A204.1 (cell line): ENCODE data around the gene COL5A1.
"Not testable (repeated sequence)": the region's sequence is repeated elsewhere in the genome, so short reads cannot be mapped to it uniquely, and the experiment has no call there.

Experiments used
- FAIRE-seq: peaks from 2 replicates; lab custom pipeline; 2012; peaks lifted over from hg19 to GRCh38; lab: Jason Lieb, UNC

The COL5A1 gene

GRCh38 chr9:134679616-134680392, 38.2 kb downstream of the COL5A1 start:
- no peak for FAIRE-seq

GRCh38 chr9:134680393-134681060, 38.9 kb downstream of the COL5A1 start:
- FAIRE-seq, result no peak

GRCh38 chr9:134681061-134681661, 39.6 kb downstream of the COL5A1 start:
- no peak for FAIRE-seq

GRCh38 chr9:134682026-134682425, 40.4 kb downstream of the COL5A1 start:
- no peak for FAIRE-seq

- FAIRE-seq, result no peak
Observed at GRCh38 chr9:134682651-134683364, 41.2 kb downstream of the COL5A1 start.

- FAIRE-seq, result no peak
Observed at GRCh38 chr9:134683714-134684374, 42.2 kb downstream of the COL5A1 start.

GRCh38 chr9:134684375-134684723, 42.7 kb downstream of the COL5A1 start:
- FAIRE-seq, result no peak

- FAIRE-seq, result not testable (repeated sequence)
Observed at GRCh38 chr9:134684941-134685340, 43.3 kb downstream of the COL5A1 start.

- FAIRE-seq, result no peak
Observed at GRCh38 chr9:134685784-134686183, 44.2 kb downstream of the COL5A1 start.

GRCh38 chr9:134686896-134687295, 45.3 kb downstream of the COL5A1 start:
- FAIRE-seq, result no peak

- no peak for FAIRE-seq
Observed at GRCh38 chr9:134687556-134687955, 46.0 kb downstream of the COL5A1 start.

GRCh38 chr9:134688231-134688630, 46.6 kb downstream of the COL5A1 start:
- no peak for FAIRE-seq

GRCh38 chr9:134688661-134689320, 47.2 kb downstream of the COL5A1 start:
- FAIRE-seq, result no peak

GRCh38 chr9:134689321-134690181, 47.9 kb downstream of the COL5A1 start:
- no peak for FAIRE-seq

GRCh38 chr9:134690301-134690751, 48.7 kb downstream of the COL5A1 start:
- no peak for FAIRE-seq

GRCh38 chr9:134690946-134691694, 49.5 kb downstream of the COL5A1 start:
- FAIRE-seq, result no peak

- no peak for FAIRE-seq
Observed at GRCh38 chr9:134691695-134692572, 50.3 kb downstream of the COL5A1 start.

GRCh38 chr9:134692573-134692860, 50.9 kb downstream of the COL5A1 start:
- FAIRE-seq, result no peak

- no peak for FAIRE-seq
Observed at GRCh38 chr9:134693011-134693410, 51.4 kb downstream of the COL5A1 start.
